Measurements from ENCODE around the gene PTPRH.
"Not testable (repeated sequence)": the region's sequence is repeated elsewhere in the genome, so short reads cannot be mapped to it uniquely, and the experiment has no call there.

PTPRH gene

DNA sequence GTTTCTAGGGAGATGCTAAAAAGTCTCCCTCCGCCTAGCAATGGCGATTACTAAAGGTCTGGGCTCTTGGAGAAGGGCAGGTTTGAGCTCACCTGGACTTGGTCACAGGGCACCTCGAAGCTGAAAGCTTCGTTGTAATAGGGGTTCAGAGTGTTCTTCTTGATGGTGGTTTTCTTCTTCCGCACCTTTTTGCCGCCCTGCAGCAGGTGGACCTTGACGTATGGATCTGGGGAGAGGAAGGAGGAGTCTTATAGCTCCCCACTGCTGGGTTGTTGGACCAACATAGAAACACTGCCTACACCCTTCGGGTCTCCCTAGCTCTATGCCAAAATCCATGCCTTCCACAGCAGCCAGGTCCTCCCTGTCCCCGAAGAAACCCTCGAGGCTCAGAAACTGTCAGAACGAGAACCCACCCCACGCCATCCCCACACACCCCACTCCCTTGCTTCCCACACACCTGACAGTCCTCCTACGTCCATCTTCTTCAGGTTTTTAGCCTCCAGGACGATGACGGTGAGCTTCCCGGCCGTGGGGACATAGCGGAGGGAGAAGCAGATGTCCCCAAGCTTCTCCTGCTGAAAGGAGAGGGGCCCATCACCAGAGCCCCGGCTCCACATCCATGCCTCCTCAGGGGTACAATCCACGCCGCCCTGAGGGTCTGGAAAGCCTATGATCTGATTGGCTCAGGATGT is 34.7 kb downstream of the PTPRH start:
- peak overlapping the region; percentile 76 for H3K27ac ChIP-seq
- TF ChIP-seq, protein P1, sequence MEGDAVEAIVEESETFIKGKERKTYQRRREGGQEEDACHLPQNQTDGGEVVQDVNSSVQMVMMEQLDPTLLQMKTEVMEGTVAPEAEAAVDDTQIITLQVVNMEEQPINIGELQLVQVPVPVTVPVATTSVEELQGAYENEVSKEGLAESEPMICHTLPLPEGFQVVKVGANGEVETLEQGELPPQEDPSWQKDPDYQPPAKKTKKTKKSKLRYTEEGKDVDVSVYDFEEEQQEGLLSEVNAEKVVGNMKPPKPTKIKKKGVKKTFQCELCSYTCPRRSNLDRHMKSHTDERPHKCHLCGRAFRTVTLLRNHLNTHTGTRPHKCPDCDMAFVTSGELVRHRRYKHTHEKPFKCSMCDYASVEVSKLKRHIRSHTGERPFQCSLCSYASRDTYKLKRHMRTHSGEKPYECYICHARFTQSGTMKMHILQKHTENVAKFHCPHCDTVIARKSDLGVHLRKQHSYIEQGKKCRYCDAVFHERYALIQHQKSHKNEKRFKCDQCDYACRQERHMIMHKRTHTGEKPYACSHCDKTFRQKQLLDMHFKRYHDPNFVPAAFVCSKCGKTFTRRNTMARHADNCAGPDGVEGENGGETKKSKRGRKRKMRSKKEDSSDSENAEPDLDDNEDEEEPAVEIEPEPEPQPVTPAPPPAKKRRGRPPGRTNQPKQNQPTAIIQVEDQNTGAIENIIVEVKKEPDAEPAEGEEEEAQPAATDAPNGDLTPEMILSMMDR (conservative IDR thresholded peaks at IDR 0.05): no peak

DNA sequence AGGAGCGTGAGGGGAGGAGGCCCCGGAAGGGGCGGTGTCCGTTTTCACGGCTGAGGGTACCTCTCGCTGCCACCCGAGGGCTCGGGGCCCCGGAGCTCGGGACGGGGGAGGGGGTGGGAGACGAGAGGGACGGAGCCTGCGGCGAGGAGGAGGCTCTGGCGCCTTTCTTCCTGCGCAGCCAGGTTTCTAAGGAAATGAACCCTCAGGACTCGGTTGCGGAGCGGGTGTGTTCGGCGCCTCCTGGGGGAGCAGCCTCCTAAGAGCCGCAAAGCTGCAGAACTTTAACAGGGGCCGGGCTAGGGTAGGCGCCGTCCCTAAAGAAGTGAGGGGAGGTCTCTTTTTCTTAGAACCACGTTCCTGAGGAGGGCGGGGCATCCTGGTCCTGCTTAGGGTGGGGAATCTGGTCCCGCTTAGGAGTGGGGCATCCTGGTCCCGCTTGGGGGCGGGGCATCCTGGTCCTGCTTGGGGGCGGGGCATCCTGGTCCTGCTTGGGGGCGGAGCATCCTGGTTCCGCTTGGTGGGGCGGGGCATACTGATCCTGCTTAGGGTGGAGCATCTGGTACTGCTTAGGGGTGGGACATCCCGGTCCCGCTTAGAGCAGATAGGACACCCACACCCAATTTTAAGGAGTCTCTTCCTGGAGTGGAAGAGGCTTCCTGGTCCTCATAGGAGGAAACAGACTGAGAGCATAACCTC is 35.4 kb downstream of the PTPRH start:
- TF ChIP-seq, protein P1 (conservative IDR thresholded peaks at IDR 0.05): no peak
- H3K27ac ChIP-seq: peak overlapping the region; percentile 76

DNA sequence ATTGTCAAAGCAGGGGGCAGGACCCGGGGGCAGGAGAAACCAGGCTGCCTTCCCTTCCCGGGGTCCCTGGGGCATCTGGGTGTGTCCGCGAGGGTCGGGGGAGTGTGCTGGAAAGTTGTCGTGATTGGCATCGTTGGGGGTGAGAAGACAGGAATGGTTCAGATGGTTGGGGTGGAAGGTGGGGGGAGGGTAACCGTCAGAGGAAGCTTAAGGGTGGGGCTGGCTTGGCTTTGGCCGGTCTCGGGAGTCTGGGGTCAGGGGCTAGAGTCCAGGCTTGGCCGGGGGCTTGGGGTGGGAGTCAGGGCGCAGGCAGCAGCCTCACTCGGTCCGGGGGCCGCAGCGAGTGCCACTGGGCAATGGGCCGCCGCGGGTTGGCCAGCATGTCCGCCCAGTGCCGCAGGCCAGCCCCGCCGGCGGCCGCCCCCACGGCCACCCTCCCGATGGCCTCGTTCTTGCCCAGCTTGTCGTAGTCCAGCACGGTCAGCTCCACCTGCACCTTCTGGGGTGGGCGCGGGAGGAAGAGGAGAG is 36.1 kb downstream of the PTPRH start:
- peak overlapping the region; percentile 76 for H3K27ac ChIP-seq
- TF ChIP-seq, protein P1 (conservative IDR thresholded peaks at IDR 0.05): no peak

DNA sequence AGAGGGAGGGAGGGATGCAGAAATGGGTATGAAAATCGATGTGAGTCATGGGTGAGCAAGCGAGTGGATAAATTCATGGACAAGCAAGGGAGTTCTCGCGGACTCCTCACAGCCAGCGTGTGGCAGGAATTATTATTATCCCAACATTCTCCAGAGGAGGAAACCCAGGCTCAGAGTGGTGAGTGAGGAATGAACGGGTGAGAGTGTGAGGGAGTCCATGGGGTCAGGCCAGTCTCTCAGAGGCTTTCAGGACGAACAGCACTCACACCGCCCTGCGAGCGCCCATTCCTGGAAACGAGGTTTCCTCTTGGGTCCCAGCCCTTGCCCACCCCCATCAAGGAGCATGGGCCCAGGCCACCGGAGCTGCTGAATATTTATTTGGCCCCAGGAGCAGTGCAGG is 36.6 kb downstream of the PTPRH start:
- TF ChIP-seq, protein P1 (conservative IDR thresholded peaks at IDR 0.05): no peak
- peak overlapping the region; percentile 76; the same call in 1 of the 2 replicates for H3K27ac ChIP-seq

DNA sequence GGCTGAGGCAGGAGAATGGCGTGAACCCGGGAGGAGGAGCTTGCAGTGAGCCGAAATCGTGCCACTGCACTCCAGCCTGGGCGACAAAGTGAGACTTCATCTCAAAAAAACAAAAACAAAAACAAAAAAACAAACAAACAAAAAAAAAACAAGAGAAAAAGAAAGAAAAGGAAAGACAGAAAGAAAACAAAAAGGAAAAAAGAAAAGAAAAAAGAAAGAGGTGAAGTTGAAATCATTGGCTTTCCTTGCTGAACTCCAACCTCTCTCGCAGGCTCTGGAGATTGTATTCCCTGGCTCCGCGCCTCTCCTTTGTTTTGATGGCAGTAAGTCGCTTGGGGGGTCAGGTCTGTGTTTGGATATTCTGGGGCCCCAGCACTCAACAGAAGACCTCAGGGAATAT is 37.0 kb downstream of the PTPRH start:
- not testable (repeated sequence) for H3K27ac ChIP-seq

DNA sequence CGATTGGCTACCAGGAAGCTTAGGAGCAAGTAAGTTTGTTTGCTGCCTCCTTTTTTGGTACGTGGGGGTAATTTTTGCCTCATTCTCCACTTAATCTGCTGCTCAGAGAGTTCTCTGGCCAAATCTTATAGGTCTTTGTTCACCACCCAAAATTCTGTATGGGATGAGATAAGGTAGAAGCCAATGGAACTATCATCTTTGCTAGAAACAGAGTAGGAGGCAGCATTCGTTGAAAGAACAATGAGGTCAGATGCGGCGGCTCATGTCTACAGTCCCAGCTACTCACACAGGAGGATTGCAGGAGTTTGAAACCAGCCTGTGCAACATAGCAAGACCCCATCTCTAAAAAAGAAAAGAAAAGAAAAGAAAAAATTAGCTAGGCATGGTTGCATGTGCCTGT is 37.9 kb downstream of the PTPRH start:
- H3K27ac ChIP-seq: no peak overlapping the region
- TF ChIP-seq, protein P1 (conservative IDR thresholded peaks at IDR 0.05): no peak

DNA sequence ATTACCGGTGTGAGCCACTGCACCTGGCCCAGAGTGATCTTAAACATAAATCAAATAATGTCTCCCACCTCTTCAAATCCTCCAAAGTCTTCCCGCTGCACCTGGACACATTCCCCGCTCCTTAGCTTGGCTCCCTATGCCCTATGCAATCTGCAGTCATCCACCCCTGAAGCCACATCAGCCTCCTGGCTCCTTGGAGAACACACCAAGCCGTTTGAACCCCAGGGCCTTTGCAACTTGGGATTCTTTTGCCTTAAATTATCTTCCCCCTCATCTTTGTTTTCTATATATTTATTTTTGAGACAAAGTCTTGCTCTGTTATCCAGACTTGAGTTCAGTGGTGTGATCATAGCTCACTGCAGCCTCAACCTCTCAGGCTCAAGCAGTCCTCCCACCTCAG is 40.2 kb downstream of the PTPRH start:
- H3K27ac ChIP-seq: no peak overlapping the region
- TF ChIP-seq, protein P1 (conservative IDR thresholded peaks at IDR 0.05): no peak
